Stimulated activated CD8-positive, alpha-beta memory T cell treated with anti-CD3 and anti-CD28 coated beads, Interleukin-4, amount 100 ng/mL, for 4 hours (primary cell): ENCODE results near the gene TOGARAM2.

Source experiments
- DNase-seq, 2 donors: peaks; one replicate each; pipeline ENCODE4 v3.0.0-alpha.2; 2020; ENCODE audit warnings: low read depth in 2 of 2, low spot score in 1 of 2

TOGARAM2 gene

GRCh38 chr2:28981016-28981441 is at the start of gene TOGARAM2:
Gene TOGARAM2, plus strand, starts transcription at chr2:28981298. Its CDS starts 13,537 bp downstream, at chr2:28994835.
- no peak for DNase-seq

GRCh38 chr2:28934769-28935168 is 46.3 kb upstream of the TOGARAM2 start:
- no peak for DNase-seq

- no peak for DNase-seq
Observed at GRCh38 chr2:28941008-28941407, 40.1 kb upstream of the TOGARAM2 start.

- no peak for DNase-seq
Observed at GRCh38 chr2:28944535-28945248, 36.4 kb upstream of the TOGARAM2 start.

GRCh38 chr2:28948160-28948559 is 32.9 kb upstream of the TOGARAM2 start:
- DNase-seq, result no peak

- DNase-seq, result no peak
Observed at GRCh38 chr2:28949190-28949589, 31.9 kb upstream of the TOGARAM2 start.

- DNase-seq, result no peak
Observed at GRCh38 chr2:28949617-28950305, 31.3 kb upstream of the TOGARAM2 start.

GRCh38 chr2:28950941-28951630 is 30.0 kb upstream of the TOGARAM2 start:
- DNase-seq, result no peak

GRCh38 chr2:28951910-28952835 is 28.9 kb upstream of the TOGARAM2 start:
- DNase-seq, result no peak

- no peak for DNase-seq
Observed at GRCh38 chr2:28952836-28953211, 28.3 kb upstream of the TOGARAM2 start.

- no peak for DNase-seq
Observed at GRCh38 chr2:28955467-28955866, 25.6 kb upstream of the TOGARAM2 start.

- no peak for DNase-seq
Observed at GRCh38 chr2:28956415-28956826, 24.7 kb upstream of the TOGARAM2 start.

- DNase-seq, result no peak
Observed at GRCh38 chr2:28956890-28957289, 24.2 kb upstream of the TOGARAM2 start.

GRCh38 chr2:28958689-28959088 is 22.4 kb upstream of the TOGARAM2 start:
- DNase-seq, result peak in 1 of 2 donors; percentile 8

GRCh38 chr2:28960401-28960800 is 20.7 kb upstream of the TOGARAM2 start:
- DNase-seq, result no peak

- DNase-seq, result no peak
Observed at GRCh38 chr2:28962505-28962904, 18.6 kb upstream of the TOGARAM2 start.

GRCh38 chr2:28970464-28971160 is 10.5 kb upstream of the TOGARAM2 start:
- no peak for DNase-seq

GRCh38 chr2:28972778-28973335 is 8.2 kb upstream of the TOGARAM2 start:
- DNase-seq, result no peak

- no peak for DNase-seq
Observed at GRCh38 chr2:28974252-28974651, 6.8 kb upstream of the TOGARAM2 start.

GRCh38 chr2:28975671-28976070 is 5.4 kb upstream of the TOGARAM2 start:
- no peak for DNase-seq
